ENCODE results near the gene AURKB. TPM values are rescaled to one million over a fixed set of nuclear protein-coding genes. Genes with fewer than 3 reads are reported as not detected.

AURKB gene
- total and polyA plus RNA-seq, 2 experiments from 2014 or later: 17.8 to 77.7 TPM

GRCh38 chr17:8234361-8235270, 24.2 kb upstream of the AURKB start:
- Histone ChIP-seq H3K4me3 (no peak overlapping the region), H3K36me3 (peaks cover 49% of the 10 kb centered on the region), H3K27ac (no peak overlapping the region), H3K4me1 (ENCODE audit: low read depth) (no peaks in the 10 kb centered on the region), H3K27me3 (no peaks in the 10 kb centered on the region), H3K9me3 (ENCODE audit: low read depth) (no peaks in the 10 kb centered on the region)
- no peak for TF ChIP-seq CTCF (IDR thresholded peaks at IDR 0.05; ENCODE audit: low read depth, low read length)
- no peak for DNase-seq (ENCODE audit: low read depth in 1 of 2, low spot score in 1 of 2)

GRCh38 chr17:8231701-8232100, 21.3 kb upstream of the AURKB start:
- no peak for TF ChIP-seq CTCF (IDR thresholded peaks at IDR 0.05; ENCODE audit: low read depth, low read length)
- DNase-seq (ENCODE audit: low read depth in 1 of 2, low spot score in 1 of 2): no peak
- H3K9me3 ChIP-seq (ENCODE audit: low read depth): no peaks in the 10 kb centered on the region
- H3K36me3 ChIP-seq: peaks cover 64% of the 10 kb centered on the region
- no peak overlapping the region for H3K4me3 ChIP-seq
- no peaks in the 10 kb centered on the region for H3K27me3 ChIP-seq
- no peak overlapping the region for H3K27ac ChIP-seq
- H3K4me1 ChIP-seq (ENCODE audit: low read depth): no peaks in the 10 kb centered on the region

GRCh38 chr17:8227238-8227581, 16.8 kb upstream of the AURKB start:
- Histone ChIP-seq H3K4me3 (peak overlapping the region; percentile 21), H3K27me3 (no peaks in the 10 kb centered on the region), H3K36me3 (peaks cover 37% of the 10 kb centered on the region), H3K4me1 (ENCODE audit: low read depth) (no peaks in the 10 kb centered on the region), H3K9me3 (ENCODE audit: low read depth) (no peaks in the 10 kb centered on the region), H3K27ac (peak overlapping the region; percentile 55)
- no peak for TF ChIP-seq CTCF (IDR thresholded peaks at IDR 0.05; ENCODE audit: low read depth, low read length)
- no peak for DNase-seq (ENCODE audit: low read depth in 1 of 2, low spot score in 1 of 2)

- DNase-seq (ENCODE audit: low read depth in 1 of 2, low spot score in 1 of 2): peak; percentile 80 to 93
- no peak for TF ChIP-seq CTCF (IDR thresholded peaks at IDR 0.05; ENCODE audit: low read depth, low read length)
These were observed 16.3 kb upstream of the AURKB start for GRCh38 chr17:8226536-8227237.

GRCh38 chr17:8225813-8226535, 15.6 kb upstream of the AURKB start:
- peak overlapping the region; percentile 55 for H3K27ac ChIP-seq
- DNase-seq (ENCODE audit: low read depth in 1 of 2, low spot score in 1 of 2): peak; percentile 36 to 81
- no peak for TF ChIP-seq CTCF (IDR thresholded peaks at IDR 0.05; ENCODE audit: low read depth, low read length)

More at GRCh38 chr17:8226536-8227237, 16.3 kb upstream of the AURKB start:
- Histone ChIP-seq H3K27me3 (no peaks in the 10 kb centered on the region), H3K9me3 (ENCODE audit: low read depth) (no peaks in the 10 kb centered on the region), H3K36me3 (peaks cover 33% of the 10 kb centered on the region), H3K4me3 (peak overlapping the region; percentile 21), H3K4me1 (ENCODE audit: low read depth) (no peaks in the 10 kb centered on the region), H3K27ac (peak overlapping the region; percentile 55)

More at GRCh38 chr17:8225813-8226535, 15.6 kb upstream of the AURKB start:
- Histone ChIP-seq H3K9me3 (ENCODE audit: low read depth) (no peaks in the 10 kb centered on the region), H3K36me3 (peaks cover 26% of the 10 kb centered on the region), H3K4me1 (ENCODE audit: low read depth) (no peaks in the 10 kb centered on the region), H3K4me3 (peak overlapping the region; percentile 21), H3K27me3 (no peaks in the 10 kb centered on the region)
